H1 (cell line): ENCODE measurements around the gene ATP9B. TPM values are rescaled to one million over a fixed set of nuclear protein-coding genes. Genes with fewer than 3 reads are reported as not detected.

Source experiments
- CTCF ChIA-PET: fragments of 300-600 bp; sonication (Branson Sonifier 250); formaldehyde crosslinking; loops from one replicate; lab custom pipeline; 2021; ENCODE audit not compliant: partially characterized antibody; lab: Charles Lee
- POLR2A ChIA-PET: fragments of 300-600 bp; sonication (Branson Sonifier 250); formaldehyde crosslinking; loops from one replicate; lab custom pipeline; 2021; ENCODE audit warnings: inconsistent platforms; ENCODE audit not compliant: partially characterized antibody; lab: Charles Lee
- DNase-seq, 2 experiments: peaks; one replicate each; pipeline versions ENCODE4 v3.0.0 to v3.0.0-alpha.2; 2010 to 2022; ENCODE audit warnings: low spot score in 2 of 2, low read depth in 1 of 2, mixed read lengths in 1 of 2
- FAIRE-seq: peaks from 2 replicates; lab custom pipeline; 2011; peaks lifted over from hg19 to GRCh38; lab: Jason Lieb, UNC
- H2AFZ ChIP-seq: 2 replicates; pipeline ENCODE4 v1.8.1; 2012; ENCODE audit warnings: low read length, inconsistent platforms
- H2AK5ac ChIP-seq: 2 replicates; pipeline ENCODE4 v1.6.1; 2013; ENCODE audit warnings: low read depth, low read length
- H2BK120ac ChIP-seq: replicated peaks from 2 replicates; pipeline ENCODE3; 2013; ENCODE audit warnings: low read depth, low read length, inconsistent platforms
- H2BK12ac ChIP-seq: 2 replicates; pipeline ENCODE4 v1.6.1; 2013; ENCODE audit warnings: low read depth, low read length
- H2BK15ac ChIP-seq: 2 replicates; pipeline ENCODE4 v1.6.1; 2013; ENCODE audit warnings: low read length
- H2BK20ac ChIP-seq: 2 replicates; pipeline ENCODE4 v1.6.1; 2013; ENCODE audit warnings: low read length
- H2BK5ac ChIP-seq: 2 replicates; pipeline ENCODE4 v1.6.1; 2013; ENCODE audit warnings: low read depth, low read length
- H3K14ac ChIP-seq: 2 replicates; pipeline ENCODE4 v1.6.1; 2013; ENCODE audit warnings: inconsistent platforms; ENCODE audit not compliant: insufficient read length
- H3K18ac ChIP-seq: 2 replicates; pipeline ENCODE4 v1.6.1; 2013; ENCODE audit warnings: low read length; ENCODE audit errors: extremely low read depth
- H3K23ac ChIP-seq: 2 replicates; pipeline ENCODE4 v1.6.1; 2013; ENCODE audit warnings: inconsistent platforms; ENCODE audit not compliant: insufficient read length
- H3K23me2 ChIP-seq: 2 replicates; pipeline ENCODE4 v1.6.1; 2013; ENCODE audit warnings: low read depth, low read length
- H3K27ac ChIP-seq: 2 replicates; pipeline ENCODE4 v1.6.1; 2011; ENCODE audit warnings: low read depth, low read length, inconsistent platforms
- H3K27me3 ChIP-seq, 4 experiments: replicated peaks in 1 of 4; 1 replicate in 1 of 4; 2 replicates in 3 of 4; pipeline versions ENCODE4 v1.6.1 to v1.8.1; 2011 to 2013; ENCODE audit warnings: low read length in 3 of 4, mild to moderate bottlenecking in 3 of 4, inconsistent platforms in 2 of 4, mixed read lengths in 2 of 4, moderate library complexity in 1 of 4; ENCODE audit not compliant: control insufficient read depth in 3 of 4, insufficient read depth in 3 of 4; ENCODE audit errors: extremely low read depth in 1 of 4
- H3K36me3 ChIP-seq, 4 experiments: 2 replicates each; pipeline versions ENCODE4 v1.6.1 to v1.8.1; 2011 to 2013; ENCODE audit warnings: mild to moderate bottlenecking in 4 of 4, low read length in 3 of 4, moderate library complexity in 2 of 4, control low read depth in 1 of 4, inconsistent platforms in 1 of 4; ENCODE audit not compliant: insufficient read depth in 4 of 4, control insufficient read depth in 2 of 4
- H3K4ac ChIP-seq: replicated peaks from 2 replicates; pipeline ENCODE3; 2013; ENCODE audit warnings: low read length, low read depth, mixed read lengths, inconsistent platforms; ENCODE audit not compliant: insufficient read length
- H3K4me1 ChIP-seq, 4 experiments: replicated peaks in 1 of 4; 1 replicate in 1 of 4; 2 replicates in 3 of 4; pipeline versions ENCODE4 v1.6.1 to v1.8.1; 2011 to 2013; ENCODE audit warnings: low read length in 3 of 4, inconsistent platforms in 2 of 4, mixed read lengths in 1 of 4; ENCODE audit not compliant: insufficient read depth in 4 of 4, control insufficient read depth in 3 of 4
- H3K4me2 ChIP-seq, 2 experiments: 2 replicates each; pipeline versions ENCODE4 v1.6.1 to v1.8.1; 2011 to 2013; ENCODE audit warnings: low read depth in 2 of 2, low read length in 2 of 2, control low read depth in 1 of 2, inconsistent platforms in 1 of 2, mild to moderate bottlenecking in 1 of 2; ENCODE audit not compliant: insufficient read depth in 1 of 2
- H3K4me3 ChIP-seq, 4 experiments: fragments of 200-600, 300-600 bp in 1 of 4; sonication (generic), shearing (Covaris generic), sonication (Bioruptor Twin) in 1 of 4; 2 replicates each; pipeline versions ENCODE4 v1.5.1 to v1.8.1; 2011 to 2016; ENCODE audit warnings: low read length in 4 of 4, low read depth in 3 of 4, control low read depth in 2 of 4, inconsistent platforms in 2 of 4, mild to moderate bottlenecking in 2 of 4, mixed read lengths in 1 of 4, moderate library complexity in 1 of 4; ENCODE audit not compliant: insufficient read depth in 2 of 4; ENCODE audit errors: extremely low read depth in 1 of 4
- H3K56ac ChIP-seq: replicated peaks from 2 replicates; pipeline ENCODE3; 2013; ENCODE audit warnings: low read depth, mild to moderate bottlenecking, mixed read lengths, low read length, inconsistent platforms; ENCODE audit not compliant: insufficient read length
- H3K79me1 ChIP-seq: 2 replicates; pipeline ENCODE4 v1.6.1; 2013; ENCODE audit warnings: low read depth, low read length, control low read depth
- H3K79me2 ChIP-seq, 2 experiments: 2 replicates each; pipeline versions ENCODE4 v1.6.1 to v1.8.1; 2012 to 2013; ENCODE audit warnings: low read length in 2 of 2, mild to moderate bottlenecking in 2 of 2, inconsistent platforms in 1 of 2; ENCODE audit not compliant: insufficient read depth in 2 of 2, control insufficient read depth in 1 of 2
- H3K9ac ChIP-seq, 4 experiments: replicated peaks in 1 of 4; 1 replicate in 1 of 4; 2 replicates in 3 of 4; pipeline versions ENCODE4 v1.6.1 to v1.8.1; 2011 to 2013; ENCODE audit warnings: low read depth in 3 of 4, low read length in 3 of 4, control low read depth in 2 of 4, mild to moderate bottlenecking in 2 of 4, moderate library complexity in 2 of 4, inconsistent platforms in 1 of 4; ENCODE audit errors: extremely low read depth in 1 of 4
- H3K9me3 ChIP-seq, 2 experiments: 2 replicates each; pipeline versions ENCODE4 v1.6.1 to v1.8.1; 2012 to 2013; ENCODE audit warnings: mild to moderate bottlenecking in 2 of 2, moderate library complexity in 2 of 2, control low read depth in 1 of 2, inconsistent platforms in 1 of 2, low read depth in 1 of 2, low read length in 1 of 2, mixed read lengths in 1 of 2; ENCODE audit not compliant: insufficient read depth in 2 of 2
- H4K20me1 ChIP-seq, 2 experiments: replicated peaks in 1 of 2; 2 replicates each; pipeline versions ENCODE3 to v1.8.1; 2011 to 2013; ENCODE audit warnings: inconsistent platforms in 2 of 2, low read length in 2 of 2, mild to moderate bottlenecking in 1 of 2; ENCODE audit not compliant: insufficient read depth in 2 of 2, control insufficient read depth in 1 of 2
- H4K5ac ChIP-seq: 2 replicates; pipeline ENCODE4 v1.6.1; 2013; ENCODE audit warnings: low read length, low read depth, mixed read lengths, inconsistent platforms; ENCODE audit not compliant: insufficient read length
- H4K8ac ChIP-seq: 2 replicates; pipeline ENCODE4 v1.8.0; 2013; ENCODE audit warnings: mild to moderate bottlenecking, moderate library complexity, low read length, inconsistent platforms; ENCODE audit not compliant: insufficient read depth; ENCODE audit errors: extremely low read depth
- H4K91ac ChIP-seq: replicated peaks from 2 replicates; pipeline ENCODE3; 2013; ENCODE audit warnings: low read length, mixed read lengths, inconsistent platforms; ENCODE audit not compliant: insufficient read length
- ATF2 ChIP-seq: IDR thresholded peaks from 2 replicates; pipeline ENCODE4 v1.6.1; 2012; ENCODE audit warnings: low read length, inconsistent platforms
- CBX8 ChIP-seq: fragments of 300-800, 300-1000 bp; sonication (generic); IDR thresholded peaks from 2 replicates; pipeline ENCODE4 v1.7.1; 2016; ENCODE audit warnings: low read depth, low read length, borderline replicate concordance
- CHD1 ChIP-seq: IDR thresholded peaks from 2 replicates; pipeline ENCODE4 v1.6.1; 2012; ENCODE audit warnings: low read depth, low read length, improper control_type of control experiment
- EP300 ChIP-seq, 2 experiments: IDR thresholded peaks; 1 replicate in 1 of 2; 2 replicates in 1 of 2; pipeline ENCODE4 v1.6.1; 2011 to 2012; ENCODE audit warnings: low read depth in 2 of 2, low read length in 2 of 2, mild to moderate bottlenecking in 2 of 2, borderline replicate concordance in 1 of 2, inconsistent platforms in 1 of 2, moderate library complexity in 1 of 2
- EZH2 ChIP-seq: fragments of 200-600 bp; sonication (generic); IDR thresholded peaks from 2 replicates; pipeline ENCODE4 v1.7.1; 2012; ENCODE audit warnings: low read depth, mild to moderate bottlenecking, moderate library complexity, low read length, inconsistent platforms; ENCODE audit not compliant: severe bottlenecking
- FOSL1 ChIP-seq: IDR thresholded peaks from 2 replicates; pipeline ENCODE4 v1.6.1; 2011; ENCODE audit warnings: mild to moderate bottlenecking, low read depth, low read length, moderate library complexity; ENCODE audit not compliant: insufficient read depth
- GABPA ChIP-seq: IDR thresholded peaks from 2 replicates; pipeline ENCODE4 v1.6.1; 2011; ENCODE audit warnings: mild to moderate bottlenecking, low read length, moderate library complexity, borderline replicate concordance; ENCODE audit not compliant: insufficient read depth
- HDAC6 ChIP-seq: IDR thresholded peaks from one replicate; pipeline ENCODE4 v1.7.1; 2012; ENCODE audit warnings: low read depth, mild to moderate bottlenecking, inconsistent platforms, low read length, moderate library complexity
- JUN ChIP-seq: IDR thresholded peaks from 2 replicates; pipeline ENCODE4 v1.6.1; 2011; ENCODE audit warnings: low read depth, mild to moderate bottlenecking, improper control_type of control experiment, low read length
- KDM5A ChIP-seq: fragments of 200-600 bp; IDR thresholded peaks from 2 replicates; pipeline ENCODE4 v1.7.1; 2012; ENCODE audit warnings: mild to moderate bottlenecking, low read length, inconsistent platforms, mixed read lengths
- POLR2AphosphoS5 ChIP-seq: IDR thresholded peaks from 2 replicates; pipeline ENCODE4 v1.6.1; 2011; ENCODE audit warnings: low read depth, low read length
- TAF1 ChIP-seq: IDR thresholded peaks from 2 replicates; pipeline ENCODE4 v1.6.1; 2011; ENCODE audit warnings: mild to moderate bottlenecking, low read depth, low read length
- TEAD4 ChIP-seq: IDR thresholded peaks from 2 replicates; pipeline ENCODE4 v1.6.1; 2012; ENCODE audit warnings: low read depth, low read length, inconsistent platforms, mixed read lengths
- WGBS, 2 experiments: shearing (Covaris generic) in 1 of 2; methylation state at CpG; one replicate each; pipeline versions ENCODE4 v1.1.6 to v1.1.7; 2013 to 2015; ENCODE audit warnings: low lambda C conversion rate in 2 of 2, mixed read lengths in 2 of 2, inconsistent platforms in 1 of 2, low coverage in 1 of 2, missing lambda C conversion rate in 1 of 2; ENCODE audit not compliant: insufficient replicate concordance in 2 of 2, insufficient coverage in 1 of 2, insufficient read length in 1 of 2; ENCODE audit errors: extremely low coverage in 1 of 2, missing lambda C conversion rate in 1 of 2; 5-methylcytosine and 5-hydroxymethylcytosine counted together
- polyA plus RNA-seq, 7 experiments: library from polyadenylated mRNA; depleted of rRNA in 3 of 7; stranded (reverse) in 5 of 7; unstranded in 2 of 7; fragments of >200 nt in 5 of 7; fragments of 200-250 nt in 2 of 7; gene quantifications; 1 replicate in 5 of 7; 2 replicates in 1 of 7; 4 replicates in 1 of 7; pipeline versions ENCODE4 v1.2.1 to v1.2.3, GENCODE V29; 2011 to 2013; ENCODE audit warnings: missing spikeins in 2 of 7, mixed read lengths in 2 of 7
- total RNA-seq: library from RNA; stranded (reverse); fragmentation: NEBNext Ultra II Directional; extraction: Animal tissue kit (Norgen Biotek cat#: 25700); gene quantifications from 2 replicates; pipeline ENCODE4 v1.2.1, GENCODE V29; 2021

The ATP9B gene
- total and polyA plus RNA-seq, 2 of the 8 experiments (the other 6 are each of a cell fraction or from before 2014, with no cell fraction given), result 15.1 to 21.7 TPM

GRCh38 chr18:79387615-79388014, 318.4 kb downstream of the ATP9B start:
- no peak overlapping the region for H4K91ac ChIP-seq
- no peak overlapping the region for H3K4ac ChIP-seq
- H3K23me2 ChIP-seq, result no peaks in the 10 kb centered on the region
- ChIA-PET POLR2A (no interaction called here), CTCF (interaction anchor here (0.8 to 8.9 kb wide), 3 partner anchors 8 to 139 kb away, joined by 3 to 62 read pairs (median 3); no protein-coding TSS in a partner anchor)
- H4K5ac ChIP-seq, result no peak overlapping the region
- H2BK5ac ChIP-seq, result no peak overlapping the region
- H3K27ac ChIP-seq, result no peak overlapping the region
- H3K23ac ChIP-seq, result no peak overlapping the region
- H2BK12ac ChIP-seq, result no peak overlapping the region
- no peak overlapping the region for H3K14ac ChIP-seq
- no peaks in the 10 kb centered on the region for H3K36me3 ChIP-seq
- no peaks in the 10 kb centered on the region for H3K9me3 ChIP-seq
- H3K4me1 ChIP-seq, result peaks cover 0 to 2% (median 0%) of the 10 kb centered on the region in 4 experiments; a peak in 2 of 7 replicates
- no peak for FAIRE-seq
- no peak overlapping the region for H3K4me3 ChIP-seq
- WGBS, 2 experiments, result 82% methylated on average over 11 of the region's 11 CpGs; no CpG with 5 or more reads in 1 of the 2 experiments
- no peak overlapping the region for H4K8ac ChIP-seq
- no peak overlapping the region for H3K56ac ChIP-seq
- no peak overlapping the region for H2AFZ ChIP-seq
- no peak overlapping the region for H3K4me2 ChIP-seq
- no peak overlapping the region for H3K18ac ChIP-seq
- no peak overlapping the region for H3K9ac ChIP-seq
- H3K79me2 ChIP-seq, result no peaks in the 10 kb centered on the region
- peaks cover 2 to 13% (median 11%) of the 10 kb centered on the region in 4 experiments for H3K27me3 ChIP-seq
- peaks cover 0 to 1% of the 10 kb centered on the region in 2 experiments for H4K20me1 ChIP-seq
- no peak for DNase-seq
- no peaks in the 10 kb centered on the region for H3K79me1 ChIP-seq
- no peak overlapping the region for H2AK5ac ChIP-seq
- no peak overlapping the region for H2BK15ac ChIP-seq
- no peak overlapping the region for H2BK20ac ChIP-seq
- H2BK120ac ChIP-seq, result no peak overlapping the region
- TF ChIP-seq HDAC6 (no peak), TAF1 (no peak), FOSL1 (no peak), JUN (no peak), GABPA (no peak), EZH2 (no peak), KDM5A (no peak), ATF2 (no peak), CHD1 (no peak), POLR2AphosphoS5 (no peak), EP300 (IDR thresholded peaks at IDR 0.05; ENCODE audit: borderline replicate concordance in 1 of 2, low read depth in 2 of 2, low read length in 2 of 2) (no peak), TEAD4 (no peak), CBX8 (no peak)
